WERI-Rb-1 (cell line): ENCODE measurements around the gene SSR4.
"Not testable (repeated sequence)": the region's sequence is repeated elsewhere in the genome, so short reads cannot be mapped to it uniquely, and the experiment has no call there.

Source experiments
- DNase-seq: peaks from one replicate; pipeline ENCODE4 v3.0.0-alpha.2; 2020
- H3K27ac ChIP-seq: fragments of 250-450 bp; sonication (Bioruptor Pico); 2 replicates; pipeline ENCODE4 v1.5.1; 2020; ENCODE audit warnings: mild to moderate bottlenecking, moderate library complexity
- H3K27me3 ChIP-seq: fragments of 250-450 bp; sonication (Bioruptor Pico); 2 replicates; pipeline ENCODE4 v1.5.1; 2021; ENCODE audit warnings: mild to moderate bottlenecking, low read depth, moderate library complexity; ENCODE audit not compliant: insufficient read depth, severe bottlenecking
- H3K36me3 ChIP-seq: fragments of 250-450 bp; sonication (Bioruptor Pico); 2 replicates; pipeline ENCODE4 v1.5.1; 2020; ENCODE audit warnings: mild to moderate bottlenecking, moderate library complexity
- H3K4me3 ChIP-seq: 2 replicates; pipeline ENCODE4 v1.5.1; 2011; ENCODE audit warnings: low read depth, mild to moderate bottlenecking, control low read depth, low read length
- H3K9me3 ChIP-seq: fragments of 250-450 bp; sonication (Bioruptor Pico); 2 replicates; pipeline ENCODE4 v1.5.1; 2021; ENCODE audit warnings: mild to moderate bottlenecking, moderate library complexity; ENCODE audit not compliant: severe bottlenecking
- CTCF ChIP-seq: IDR thresholded peaks from 2 replicates; pipeline ENCODE4 v1.5.1; 2011; ENCODE audit warnings: low read depth, mild to moderate bottlenecking, control low read depth, inconsistent platforms, low read length

The SSR4 gene

GRCh38 chrX:153794018-153794896 lies at the start of gene SSR4, which contains the start of gene IDH3G:
TSS of gene SSR4 (plus strand) at chrX:153794668. CDS start at chrX:153794688, 20 bp downstream.
TSS of gene IDH3G (minus strand) at chrX:153794375. CDS start at chrX:153794326, 49 bp downstream.
- peak; percentile 31; the same call in 1 of the 2 replicates for TF ChIP-seq CTCF
- Histone ChIP-seq H3K9me3 (no peaks in the 10 kb centered on the region), H3K27me3 (no peaks in the 10 kb centered on the region), H3K36me3 (peaks cover 59% of the 10 kb centered on the region), H3K27ac (peak within 1 kb of the TSS; percentile 100), H3K4me3 (peak within 1 kb of the TSS; percentile 80)
- DNase-seq, result peak; percentile 97

- not testable (repeated sequence) for H3K36me3 ChIP-seq, H3K27ac ChIP-seq, H3K4me3 ChIP-seq, H3K27me3 ChIP-seq, H3K9me3 ChIP-seq
- DNase-seq, result peak; percentile 58
Measured at GRCh38 chrX:153745067-153745433, 49.4 kb upstream of the SSR4 start.

- no peak overlapping the region for H3K4me3 ChIP-seq
- no peaks in the 10 kb centered on the region for H3K36me3 ChIP-seq
- no peak for DNase-seq
- no peaks in the 10 kb centered on the region for H3K9me3 ChIP-seq
- H3K27ac ChIP-seq, result no peak overlapping the region
- no peaks in the 10 kb centered on the region for H3K27me3 ChIP-seq
- no peak for TF ChIP-seq CTCF
Measured at GRCh38 chrX:153746359-153746758, 48.1 kb upstream of the SSR4 start.

DNA sequence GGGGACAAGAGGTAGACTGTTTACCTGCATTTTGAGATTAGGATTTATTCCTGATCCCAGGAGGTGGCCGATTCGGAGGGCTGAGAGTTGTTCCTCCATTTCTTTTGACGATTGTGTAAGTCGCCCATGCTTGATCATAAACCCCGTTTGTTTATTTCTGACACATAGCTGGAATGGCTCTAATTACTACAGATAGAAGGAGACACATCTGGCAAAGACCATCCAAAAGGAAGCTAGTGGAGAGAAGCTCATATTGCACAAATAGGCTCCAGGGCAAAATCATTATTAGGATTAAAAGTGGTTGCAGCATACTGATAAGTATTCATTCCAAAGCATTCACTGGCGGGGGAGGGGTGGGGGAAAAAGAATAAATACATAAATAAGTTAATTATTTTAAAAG lies 47.5 kb upstream of the SSR4 start:
- H3K27me3 ChIP-seq, H3K9me3 ChIP-seq, H3K4me3 ChIP-seq, H3K27ac ChIP-seq, DNase-seq, H3K36me3 ChIP-seq: not testable (repeated sequence)

DNA sequence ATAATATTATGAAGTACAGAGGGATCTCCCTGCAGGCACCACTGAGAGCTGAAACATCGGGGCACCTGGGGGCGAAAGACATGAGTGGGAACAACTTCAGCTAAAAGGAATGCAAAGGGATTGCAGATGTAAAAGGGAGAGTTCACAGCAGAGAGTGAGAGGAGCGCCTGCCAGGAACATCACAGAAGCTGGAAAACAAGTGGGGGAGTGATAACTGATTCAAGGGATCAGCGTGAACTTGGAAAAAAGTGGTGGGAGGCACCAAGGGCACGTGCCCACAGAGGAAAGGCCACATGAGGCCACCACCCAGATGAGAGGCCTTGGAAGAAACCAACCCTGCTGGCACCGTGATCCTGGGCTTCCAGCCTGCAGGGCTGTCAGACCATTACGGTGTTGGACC lies 45.5 kb upstream of the SSR4 start:
- H3K36me3 ChIP-seq, H3K9me3 ChIP-seq, H3K27me3 ChIP-seq, DNase-seq, H3K4me3 ChIP-seq, H3K27ac ChIP-seq: not testable (repeated sequence)

DNA sequence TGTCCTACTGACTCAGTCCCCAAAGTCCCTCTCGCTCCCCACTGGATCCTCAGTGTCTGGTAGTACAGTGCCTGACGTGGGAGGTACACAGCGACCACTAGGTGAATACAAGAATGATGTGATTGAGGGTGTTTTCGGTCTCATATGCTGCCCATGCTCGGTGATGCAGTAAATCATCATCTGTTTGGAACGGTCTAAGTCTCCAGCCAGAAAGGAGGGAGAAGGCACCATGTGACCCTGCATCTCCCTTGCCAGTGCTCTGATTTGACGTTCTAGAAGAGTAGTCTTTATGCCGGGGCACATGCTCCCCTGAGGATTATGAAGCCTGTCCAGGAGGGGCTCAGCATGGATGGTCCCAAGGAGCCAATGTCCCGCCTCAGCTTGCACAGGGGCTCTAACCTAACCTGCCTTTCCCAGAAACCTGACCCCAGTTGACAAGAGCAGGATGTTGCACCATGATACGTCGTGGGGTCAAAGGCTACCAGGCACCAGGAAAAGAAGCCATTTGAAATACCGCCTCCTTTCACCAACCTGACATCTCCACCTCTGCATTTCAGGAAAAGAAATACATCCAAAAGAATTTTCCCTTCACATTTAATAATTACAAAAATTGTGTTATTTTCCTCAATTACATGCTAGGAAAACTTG lies 44.2 kb upstream of the SSR4 start:
- no peaks in the 10 kb centered on the region for H3K27me3 ChIP-seq
- H3K36me3 ChIP-seq, result no peaks in the 10 kb centered on the region
- no peak overlapping the region for H3K4me3 ChIP-seq
- DNase-seq, result peak; percentile 11
- no peaks in the 10 kb centered on the region for H3K9me3 ChIP-seq
- TF ChIP-seq CTCF, result no peak
- no peak overlapping the region for H3K27ac ChIP-seq

GRCh38 chrX:153755136-153755535 lies 39.3 kb upstream of the SSR4 start:
- DNase-seq, result no peak
- TF ChIP-seq CTCF, result no peak
- H3K9me3 ChIP-seq, result peaks cover 9% of the 10 kb centered on the region
- no peaks in the 10 kb centered on the region for H3K27me3 ChIP-seq
- H3K27ac ChIP-seq, result no peak overlapping the region
- H3K4me3 ChIP-seq, result no peak overlapping the region
- no peaks in the 10 kb centered on the region for H3K36me3 ChIP-seq
